GM23248 (cell line): ENCODE data around the gene RBP4.

Experiments used
- EZH2 ChIP-seq: fragments of 200-600 bp; sonication (generic); IDR thresholded peaks from 2 replicates; pipeline ENCODE4 v1.6.1; 2018; ENCODE audit warnings: antibody characterized with exemption, mild to moderate bottlenecking; ENCODE audit not compliant: insufficient read depth, poor library complexity, severe bottlenecking
- EZH2phosphoT487 ChIP-seq: fragments of 200-600 bp; sonication (generic); IDR thresholded peaks from 2 replicates; pipeline ENCODE4 v1.6.1; 2018; ENCODE audit warnings: antibody characterized with exemption, moderate library complexity, mild to moderate bottlenecking, low read depth; ENCODE audit not compliant: insufficient read depth

GRCh38 chr10:93548376-93549071 lies 52.5 kb downstream of the RBP4 start:
- no peak for TF ChIP-seq EZH2
- TF ChIP-seq EZH2phosphoT487 = no peak
